Measurements from ENCODE around the gene EGR2. TPM values are rescaled to one million over a fixed set of nuclear protein-coding genes. Genes with fewer than 3 reads are reported as not detected.

The EGR2 gene
- total and polyA plus RNA-seq, 7 experiments from 2014 or later = 0.15 to 14.2 (median 1.7) TPM; not detected in 1

DNA sequence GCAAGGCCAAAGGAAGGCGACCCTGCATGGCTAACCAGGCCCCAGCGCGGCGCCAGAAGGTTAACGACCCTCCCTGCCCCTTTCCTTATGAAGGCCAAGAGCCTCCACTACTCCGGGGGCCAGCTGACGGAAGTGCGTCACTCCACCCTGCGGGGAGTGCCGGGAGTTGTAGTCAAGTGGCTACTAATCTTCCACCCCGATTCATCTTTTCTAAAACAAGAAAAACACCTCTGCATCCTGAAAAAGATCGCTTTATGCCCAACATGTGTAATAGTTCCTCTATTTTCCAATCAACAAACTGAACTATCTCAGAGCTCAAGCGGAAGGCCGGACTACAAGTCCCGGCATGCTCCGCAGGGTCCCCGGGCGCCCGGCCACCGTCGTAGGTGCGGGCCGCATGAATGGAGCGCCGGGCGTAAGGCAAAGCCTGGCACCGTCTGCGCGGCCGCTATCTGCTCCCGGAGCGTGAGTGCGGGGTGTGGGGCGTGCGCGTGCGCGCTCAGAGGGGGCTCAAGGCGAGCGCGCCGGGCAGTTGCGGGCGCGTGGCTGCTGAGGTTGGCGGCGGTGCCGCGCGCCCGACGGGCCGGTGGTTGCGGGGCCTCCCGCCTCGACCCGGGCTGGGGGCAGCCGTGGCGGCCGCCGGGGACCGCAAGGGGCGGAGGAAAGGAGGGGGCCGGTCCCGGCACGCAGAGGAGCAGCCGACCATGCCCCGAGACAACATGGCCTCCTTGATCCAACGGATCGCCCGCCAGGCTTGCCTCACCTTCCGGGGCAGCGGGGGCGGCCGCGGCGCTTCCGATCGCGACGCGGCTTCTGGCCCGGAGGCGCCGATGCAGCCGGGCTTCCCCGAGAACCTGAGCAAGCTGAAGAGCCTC lies 11.6 kb downstream of the EGR2 start, which contains the start of gene ADO:
Gene ADO, plus strand, starts transcription at position 365 of the 875 bp plus-strand sequence. Its CDS starts 340 bp downstream, at position 705.
- no peaks in the 10 kb centered on the region for H3K36me3 ChIP-seq (ENCODE audit: control insufficient read depth in 2 of 3, insufficient read depth in 3 of 3, low read length in 3 of 3)
- peaks cover 0 to 20% (median 0%) of the 10 kb centered on the region in 5 donors for H3K27me3 Mint-ChIP-seq
- ChIA-PET POLR2A (interaction anchor here (0.7 to 6.2 kb wide), 12 partner anchors 11 to 902 kb away, joined by 3 to 80 read pairs (median 4); partner anchors contain the start of gene EGR2), CTCF (interaction anchor here (1.9 kb wide), 1 partner anchor 12 kb away, joined by 11 read pairs; the partner anchor contains the start of gene EGR2)
- peak within 1 kb of the TSS; percentile 90 to 100 (median 96) for H3K4me3 Mint-ChIP-seq
- no peaks in the 10 kb centered on the region for H3K27me3 ChIP-seq (ENCODE audit: control insufficient read depth in 2 of 2, insufficient read depth in 2 of 2, low read length in 2 of 2)
- peaks cover 22 to 47% (median 39%) of the 10 kb centered on the region in 7 donors for H3K4me1 Mint-ChIP-seq
- H3K36me3 Mint-ChIP-seq = peaks cover 0 to 19% (median 9%) of the 10 kb centered on the region in 5 donors
- ATAC-seq = peak; percentile 93
- H3K9me3 Mint-ChIP-seq = peaks cover 0 to 6% (median 0%) of the 10 kb centered on the region in 11 donors
- H3K4me3 ChIP-seq (ENCODE audit: low read length) = peak within 1 kb of the TSS; percentile 66
- intact Hi-C loops (cut with micrococcal nuclease) = loop anchor here (1.0 to 5.0 kb wide), 10 partner anchors 12 to 902 kb away; partner anchors contain the start of genes EGR2 (in 2 of the 2), NRBF2 (in 2 of the 2) and ARID5B (in 1 of the 2)
- peak within 1 kb of the TSS; percentile 93 to 100 (median 98) for H3K27ac Mint-ChIP-seq
- H3K4me1 ChIP-seq (ENCODE audit: control insufficient read depth in 2 of 2, insufficient read depth in 2 of 2, low read length in 2 of 2) = peaks cover 15 to 19% of the 10 kb centered on the region in 2 donors
- H3K9me3 ChIP-seq (ENCODE audit: control insufficient read depth in 2 of 3, low read length in 3 of 3) = no peaks in the 10 kb centered on the region
- peak within 1 kb of the TSS; percentile 86 for H3K27ac ChIP-seq (ENCODE audit: low read depth, low read length)
- peak; percentile 69 to 86 (median 80) for DNase-seq

- H3K9me3 ChIP-seq (ENCODE audit: control insufficient read depth in 2 of 3, low read length in 3 of 3) = no peaks in the 10 kb centered on the region
- no peaks in the 10 kb centered on the region for H3K27me3 ChIP-seq (ENCODE audit: control insufficient read depth in 2 of 2, insufficient read depth in 2 of 2, low read length in 2 of 2)
- peaks cover 22 to 43% (median 39%) of the 10 kb centered on the region in 7 donors for H3K4me1 Mint-ChIP-seq
- DNase-seq (no peak), ATAC-seq (no peak)
- peaks cover 0 to 6% (median 0%) of the 10 kb centered on the region in 11 donors for H3K9me3 Mint-ChIP-seq
- H3K4me3 Mint-ChIP-seq = peak overlapping the region; percentile 90 to 100 (median 96)
- peaks cover 0 to 28% (median 4%) of the 10 kb centered on the region in 5 donors for H3K27me3 Mint-ChIP-seq
- intact Hi-C loops (cut with micrococcal nuclease) = loop anchor here (1.0 to 5.0 kb wide), 10 partner anchors 12 to 902 kb away; partner anchors contain the start of genes EGR2 (in 2 of the 2), NRBF2 (in 2 of the 2) and ARID5B (in 1 of the 2)
- H3K4me3 ChIP-seq (ENCODE audit: low read length) = peak overlapping the region; percentile 66
- ChIA-PET CTCF (interaction anchor here (0.9 to 1.9 kb wide), 2 partner anchors 13 to 15 kb away, joined by 3 to 11 read pairs; partner anchors contain the start of gene EGR2), POLR2A (interaction anchor here (0.6 to 6.2 kb wide), 12 partner anchors 12 to 902 kb away, joined by 3 to 80 read pairs (median 4); partner anchors contain the start of genes EGR2 and NRBF2)
- H3K27ac Mint-ChIP-seq = peak overlapping the region; percentile 93 to 100 (median 98)
- peak overlapping the region; percentile 86 for H3K27ac ChIP-seq (ENCODE audit: low read depth, low read length)
- H3K36me3 ChIP-seq (ENCODE audit: control insufficient read depth in 2 of 3, insufficient read depth in 3 of 3, low read length in 3 of 3) = no peaks in the 10 kb centered on the region
- peaks cover 15 to 19% of the 10 kb centered on the region in 2 donors for H3K4me1 ChIP-seq (ENCODE audit: control insufficient read depth in 2 of 2, insufficient read depth in 2 of 2, low read length in 2 of 2)
- H3K36me3 Mint-ChIP-seq = peaks cover 0 to 19% (median 9%) of the 10 kb centered on the region in 5 donors
Measured at GRCh38 chr10:62803724-62804355, 12.3 kb downstream of the EGR2 start.

DNA sequence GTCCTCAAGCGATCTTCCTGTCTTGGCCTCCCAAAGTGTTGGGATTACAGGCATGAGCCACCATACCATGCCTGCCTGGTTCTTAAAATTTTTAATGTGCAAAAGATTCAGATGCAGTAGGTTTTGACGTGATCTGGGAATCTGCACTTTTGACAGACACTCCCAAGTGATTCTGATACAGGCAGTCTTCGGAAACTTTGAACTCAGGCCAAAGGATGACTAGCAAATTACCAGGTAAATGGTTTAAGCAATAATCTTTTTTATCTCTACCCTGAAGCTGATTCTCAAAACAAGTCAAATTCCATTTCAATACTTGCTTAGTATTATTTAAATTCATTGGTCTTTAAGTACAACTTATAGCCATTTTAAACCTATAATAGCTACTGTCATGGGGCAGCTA lies 14.3 kb downstream of the EGR2 start:
- H3K27ac Mint-ChIP-seq = no peak overlapping the region
- peaks cover 13 to 15% of the 10 kb centered on the region in 2 donors for H3K4me1 ChIP-seq (ENCODE audit: control insufficient read depth in 2 of 2, insufficient read depth in 2 of 2, low read length in 2 of 2)
- peaks cover 13 to 24% (median 19%) of the 10 kb centered on the region in 7 donors for H3K4me1 Mint-ChIP-seq
- no peak for DNase-seq
- no peaks in the 10 kb centered on the region for H3K36me3 ChIP-seq (ENCODE audit: control insufficient read depth in 2 of 3, insufficient read depth in 3 of 3, low read length in 3 of 3)
- H3K9me3 ChIP-seq (ENCODE audit: control insufficient read depth in 2 of 3, low read length in 3 of 3) = no peaks in the 10 kb centered on the region
- ATAC-seq = no peak
- peak overlapping the region in 1 of 10 donors; percentile 63 for H3K4me3 Mint-ChIP-seq
- POLR2A ChIA-PET = interaction anchor here (0.9 to 6.2 kb wide), 3 partner anchors 14 to 207 kb away, joined by 3 to 80 read pairs (median 21); partner anchors contain the start of gene EGR2
- intact Hi-C loops (cut with micrococcal nuclease) = loop anchor here (5.0 kb wide), 2 partner anchors 275 to 900 kb away; partner anchors contain the start of gene ARID5B (in 1 of the 2)
- no peak overlapping the region for H3K27ac ChIP-seq (ENCODE audit: low read depth, low read length)
- H3K27me3 Mint-ChIP-seq = peaks cover 14 to 46% (median 21%) of the 10 kb centered on the region in 5 donors
- no peaks in the 10 kb centered on the region for H3K27me3 ChIP-seq (ENCODE audit: control insufficient read depth in 2 of 2, insufficient read depth in 2 of 2, low read length in 2 of 2)
- CTCF ChIA-PET = interaction anchor here (0.6 kb wide), 1 partner anchor 14 kb away, joined by 3 read pairs; no protein-coding TSS in a partner anchor
- no peak overlapping the region for H3K4me3 ChIP-seq (ENCODE audit: low read length)
- H3K36me3 Mint-ChIP-seq = peaks cover 0 to 11% (median 9%) of the 10 kb centered on the region in 5 donors
- H3K9me3 Mint-ChIP-seq = peaks cover 0 to 6% (median 0%) of the 10 kb centered on the region in 11 donors

GRCh38 chr10:62796896-62797295 lies 19.3 kb downstream of the EGR2 start:
- no peak overlapping the region for H3K27ac ChIP-seq (ENCODE audit: low read depth, low read length)
- Mint-ChIP-seq H3K27me3 (peaks cover 19 to 76% (median 37%) of the 10 kb centered on the region in 5 donors), H3K36me3 (peaks cover 0 to 2% (median 0%) of the 10 kb centered on the region in 5 donors), H3K4me3 (no peak overlapping the region), H3K4me1 (no peaks in the 10 kb centered on the region), H3K9me3 (peaks cover 0 to 1% (median 0%) of the 10 kb centered on the region in 11 donors), H3K27ac (no peak overlapping the region)
- POLR2A ChIA-PET = no interaction called here
- no peak overlapping the region for H3K4me3 ChIP-seq (ENCODE audit: low read length)
- ATAC-seq = no peak
- H3K9me3 ChIP-seq (ENCODE audit: control insufficient read depth in 2 of 3, low read length in 3 of 3) = no peaks in the 10 kb centered on the region
- CTCF ChIA-PET = interaction anchor here (1.2 kb wide), 1 partner anchor 21 kb away, joined by 3 read pairs; no protein-coding TSS in a partner anchor
- no peaks in the 10 kb centered on the region for H3K4me1 ChIP-seq (ENCODE audit: control insufficient read depth in 2 of 2, insufficient read depth in 2 of 2, low read length in 2 of 2)
- H3K27me3 ChIP-seq (ENCODE audit: control insufficient read depth in 2 of 2, insufficient read depth in 2 of 2, low read length in 2 of 2) = no peaks in the 10 kb centered on the region
- no peak for DNase-seq
- H3K36me3 ChIP-seq (ENCODE audit: control insufficient read depth in 2 of 3, insufficient read depth in 3 of 3, low read length in 3 of 3) = no peaks in the 10 kb centered on the region
- intact Hi-C loops (cut with micrococcal nuclease) = no loop called here

DNA sequence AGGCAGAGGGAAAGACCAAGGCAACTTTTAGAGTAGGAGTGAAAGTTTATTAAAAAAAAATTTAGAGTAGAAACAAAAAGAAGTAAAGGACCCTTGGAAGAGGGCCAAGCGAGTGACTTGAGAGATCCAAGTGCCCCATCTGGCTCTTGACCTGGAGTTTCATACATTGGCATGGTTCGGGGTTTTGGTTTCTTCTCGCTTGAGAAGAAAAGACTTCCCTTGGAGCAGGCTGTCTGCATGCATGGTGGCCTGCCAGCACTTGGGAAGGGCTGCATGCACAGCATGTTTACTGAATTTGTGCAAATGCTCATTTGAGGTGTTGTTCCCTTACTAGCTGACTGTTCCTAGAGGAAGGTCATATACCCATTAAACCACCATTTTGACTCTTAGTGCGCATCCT lies 20.4 kb downstream of the EGR2 start:
- no peak overlapping the region for H3K27ac Mint-ChIP-seq
- Histone ChIP-seq H3K4me1 (ENCODE audit: control insufficient read depth in 2 of 2, insufficient read depth in 2 of 2, low read length in 2 of 2) (no peaks in the 10 kb centered on the region), H3K9me3 (ENCODE audit: control insufficient read depth in 2 of 3, low read length in 3 of 3) (no peaks in the 10 kb centered on the region), H3K27me3 (ENCODE audit: control insufficient read depth in 2 of 2, insufficient read depth in 2 of 2, low read length in 2 of 2) (no peaks in the 10 kb centered on the region), H3K36me3 (ENCODE audit: control insufficient read depth in 2 of 3, insufficient read depth in 3 of 3, low read length in 3 of 3) (no peaks in the 10 kb centered on the region), H3K4me3 (ENCODE audit: low read length) (no peak overlapping the region), H3K27ac (ENCODE audit: low read depth, low read length) (no peak overlapping the region)
- H3K36me3 Mint-ChIP-seq = peaks cover 0 to 2% (median 0%) of the 10 kb centered on the region in 5 donors
- H3K9me3 Mint-ChIP-seq = peaks cover 0 to 1% (median 0%) of the 10 kb centered on the region in 11 donors
- H3K4me1 Mint-ChIP-seq = no peaks in the 10 kb centered on the region
- intact Hi-C loops (cut with micrococcal nuclease) = no loop called here
- DNase-seq (no peak), ATAC-seq (no peak)
- ChIA-PET POLR2A (no interaction called here), CTCF (no interaction called here)
- H3K4me3 Mint-ChIP-seq = no peak overlapping the region
- H3K27me3 Mint-ChIP-seq = peaks cover 19 to 76% (median 37%) of the 10 kb centered on the region in 5 donors

GRCh38 chr10:62795100-62795499 lies 21.1 kb downstream of the EGR2 start:
- H3K4me3 Mint-ChIP-seq = no peak overlapping the region
- Histone ChIP-seq H3K9me3 (ENCODE audit: control insufficient read depth in 2 of 3, low read length in 3 of 3) (no peaks in the 10 kb centered on the region), H3K27me3 (ENCODE audit: control insufficient read depth in 2 of 2, insufficient read depth in 2 of 2, low read length in 2 of 2) (no peaks in the 10 kb centered on the region), H3K36me3 (ENCODE audit: control insufficient read depth in 2 of 3, insufficient read depth in 3 of 3, low read length in 3 of 3) (no peaks in the 10 kb centered on the region), H3K4me1 (ENCODE audit: control insufficient read depth in 2 of 2, insufficient read depth in 2 of 2, low read length in 2 of 2) (no peaks in the 10 kb centered on the region), H3K4me3 (ENCODE audit: low read length) (no peak overlapping the region), H3K27ac (ENCODE audit: low read depth, low read length) (no peak overlapping the region)
- POLR2A ChIA-PET = no interaction called here
- no peak for ATAC-seq
- H3K4me1 Mint-ChIP-seq = no peaks in the 10 kb centered on the region
- no peak for DNase-seq
- H3K27ac Mint-ChIP-seq = no peak overlapping the region
- peaks cover 0 to 1% (median 0%) of the 10 kb centered on the region in 11 donors for H3K9me3 Mint-ChIP-seq
- peaks cover 19 to 69% (median 37%) of the 10 kb centered on the region in 5 donors for H3K27me3 Mint-ChIP-seq
- H3K36me3 Mint-ChIP-seq = peaks cover 0 to 2% (median 0%) of the 10 kb centered on the region in 5 donors
- intact Hi-C loops (cut with micrococcal nuclease) = no loop called here
- CTCF ChIA-PET = no interaction called here
